Activated CD4-positive, CD25-positive, alpha-beta regulatory T cell treated with anti-CD3 and anti-CD28 coated beads, Interleukin-2, amount 50 U/mL, for 24 hours (primary cell): ENCODE results near the gene SLC9A2.

Source experiments
- ATAC-seq, 2 donors: fragments of 150-1000 bp; cut with Tn5 transposase; one replicate each; pipeline ENCODE4 v1.10.0; 2021; ENCODE audit warnings: mild to moderate bottlenecking in 1 of 2, moderate library complexity in 1 of 2

Gene SLC9A2

GRCh38 chr2:102618452-102619413, 620 bp upstream of the SLC9A2 start:
- ATAC-seq: no peak

- no peak for ATAC-seq
Measured at GRCh38 chr2:102620332-102620731, 979 bp downstream of the SLC9A2 start.

- no peak for ATAC-seq
Measured at GRCh38 chr2:102621630-102622029, 2.3 kb downstream of the SLC9A2 start.

GRCh38 chr2:102622646-102623045, 3.3 kb downstream of the SLC9A2 start:
- no peak for ATAC-seq

GRCh38 chr2:102630458-102630857, 11.1 kb downstream of the SLC9A2 start:
- ATAC-seq: no peak

GRCh38 chr2:102632380-102633175, 13.2 kb downstream of the SLC9A2 start:
- no peak for ATAC-seq

GRCh38 chr2:102634831-102635241, 15.5 kb downstream of the SLC9A2 start:
- ATAC-seq: no peak

- no peak for ATAC-seq
Measured at GRCh38 chr2:102635317-102635716, 16.0 kb downstream of the SLC9A2 start.

- ATAC-seq: no peak
Measured at GRCh38 chr2:102636283-102636907, 17.0 kb downstream of the SLC9A2 start.

GRCh38 chr2:102637358-102637757, 18.0 kb downstream of the SLC9A2 start:
- ATAC-seq: no peak

GRCh38 chr2:102639429-102639828, 20.1 kb downstream of the SLC9A2 start:
- ATAC-seq: no peak

GRCh38 chr2:102652126-102652525, 32.8 kb downstream of the SLC9A2 start:
- no peak for ATAC-seq

GRCh38 chr2:102657770-102658169, 38.4 kb downstream of the SLC9A2 start:
- ATAC-seq: peak; percentile 91 to 93

GRCh38 chr2:102660070-102660469, 40.7 kb downstream of the SLC9A2 start:
- no peak for ATAC-seq

GRCh38 chr2:102660574-102660973, 41.2 kb downstream of the SLC9A2 start:
- no peak for ATAC-seq

- ATAC-seq: no peak
Measured at GRCh38 chr2:102661846-102662245, 42.5 kb downstream of the SLC9A2 start.

- no peak for ATAC-seq
Measured at GRCh38 chr2:102662833-102663232, 43.5 kb downstream of the SLC9A2 start.

GRCh38 chr2:102663381-102663780, 44.0 kb downstream of the SLC9A2 start:
- no peak for ATAC-seq

- ATAC-seq: peak; percentile 97 to 100
Measured at GRCh38 chr2:102664471-102664909, 45.1 kb downstream of the SLC9A2 start.

GRCh38 chr2:102667072-102667471, 47.7 kb downstream of the SLC9A2 start:
- no peak for ATAC-seq

- no peak for ATAC-seq
Measured at GRCh38 chr2:102668171-102668570, 48.8 kb downstream of the SLC9A2 start.

GRCh38 chr2:102669401-102669800, 50.0 kb downstream of the SLC9A2 start:
- no peak for ATAC-seq
